Measurements from ENCODE around the gene DTNB. TPM values are rescaled to one million over a fixed set of nuclear protein-coding genes. Genes with fewer than 3 reads are reported as not detected.

Gene DTNB
- total RNA-seq, 2 experiments from 2014 or later = 27.3 to 29.1 TPM

DNA sequence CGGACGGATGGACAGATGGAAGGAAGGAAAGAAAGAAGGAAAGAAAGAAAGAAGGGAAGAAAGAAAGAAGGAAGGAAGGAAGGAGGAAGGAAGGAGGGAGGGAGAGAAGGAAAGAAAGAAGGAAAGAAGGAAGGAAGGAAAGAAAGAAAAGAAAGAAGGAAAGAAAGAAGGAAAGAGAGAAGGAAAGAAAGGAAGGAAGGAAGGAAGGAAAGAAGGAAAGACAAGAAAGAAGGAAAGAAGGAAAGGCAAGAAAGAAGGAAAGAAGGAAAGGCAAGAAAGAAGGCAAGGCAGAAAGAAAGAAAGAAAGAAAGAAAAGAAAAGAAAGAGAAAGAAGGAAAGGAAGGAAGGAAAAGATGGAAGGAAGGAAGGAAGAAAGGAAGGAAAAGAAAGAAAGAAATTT lies 169.1 kb downstream of the DTNB start:
- TF ChIP-seq, protein P1, sequence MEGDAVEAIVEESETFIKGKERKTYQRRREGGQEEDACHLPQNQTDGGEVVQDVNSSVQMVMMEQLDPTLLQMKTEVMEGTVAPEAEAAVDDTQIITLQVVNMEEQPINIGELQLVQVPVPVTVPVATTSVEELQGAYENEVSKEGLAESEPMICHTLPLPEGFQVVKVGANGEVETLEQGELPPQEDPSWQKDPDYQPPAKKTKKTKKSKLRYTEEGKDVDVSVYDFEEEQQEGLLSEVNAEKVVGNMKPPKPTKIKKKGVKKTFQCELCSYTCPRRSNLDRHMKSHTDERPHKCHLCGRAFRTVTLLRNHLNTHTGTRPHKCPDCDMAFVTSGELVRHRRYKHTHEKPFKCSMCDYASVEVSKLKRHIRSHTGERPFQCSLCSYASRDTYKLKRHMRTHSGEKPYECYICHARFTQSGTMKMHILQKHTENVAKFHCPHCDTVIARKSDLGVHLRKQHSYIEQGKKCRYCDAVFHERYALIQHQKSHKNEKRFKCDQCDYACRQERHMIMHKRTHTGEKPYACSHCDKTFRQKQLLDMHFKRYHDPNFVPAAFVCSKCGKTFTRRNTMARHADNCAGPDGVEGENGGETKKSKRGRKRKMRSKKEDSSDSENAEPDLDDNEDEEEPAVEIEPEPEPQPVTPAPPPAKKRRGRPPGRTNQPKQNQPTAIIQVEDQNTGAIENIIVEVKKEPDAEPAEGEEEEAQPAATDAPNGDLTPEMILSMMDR (IDR thresholded peaks at IDR 0.05) = peak; percentile 22
- H3K4me1 Mint-ChIP-seq (ENCODE audit: low read depth) = peaks cover 1% of the 10 kb centered on the region
- no peaks in the 10 kb centered on the region for H3K9me3 Mint-ChIP-seq
- CTCF ChIA-PET = interaction anchor here (0.7 kb wide), 1 partner anchor 142 kb away, joined by 3 read pairs; no protein-coding TSS in a partner anchor
- H3K36me3 Mint-ChIP-seq (ENCODE audit: low read depth) = no peaks in the 10 kb centered on the region
- POLR2A ChIA-PET = no interaction called here
- H3K27ac Mint-ChIP-seq = no peak overlapping the region
- no peak for DNase-seq
- no peak overlapping the region for H3K4me3 Mint-ChIP-seq
- no peaks in the 10 kb centered on the region for H3K27me3 Mint-ChIP-seq
- intact Hi-C loops (cut with micrococcal nuclease) = no loop called here
- ATAC-seq = no peak

DNA sequence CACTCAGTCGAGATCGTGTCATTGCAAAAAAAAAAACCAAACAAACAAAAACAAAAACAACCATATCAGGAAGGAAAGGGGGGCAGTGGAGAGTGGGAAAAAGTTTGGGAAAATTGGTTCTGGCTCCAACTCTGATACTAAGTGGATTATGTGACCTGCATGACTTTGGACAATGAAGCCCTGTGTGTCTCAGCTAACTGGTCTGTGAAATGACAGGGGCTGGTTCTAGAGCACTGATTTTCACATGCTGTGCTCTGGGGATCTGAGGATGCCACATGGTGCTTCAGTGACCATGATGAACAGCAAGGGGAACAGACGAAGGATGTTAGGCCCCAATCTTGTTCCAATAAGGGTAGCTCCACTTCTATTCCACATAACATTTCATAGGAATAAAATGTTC lies 174.2 kb downstream of the DTNB start:
- DNase-seq = no peak
- ATAC-seq = no peak
- TF ChIP-seq, protein P1 (IDR thresholded peaks at IDR 0.05) = no peak
- intact Hi-C loops (cut with micrococcal nuclease) = no loop called here
- H3K4me3 Mint-ChIP-seq = no peak overlapping the region
- no peak overlapping the region for H3K27ac Mint-ChIP-seq
- no peaks in the 10 kb centered on the region for H3K36me3 Mint-ChIP-seq (ENCODE audit: low read depth)
- no peaks in the 10 kb centered on the region for H3K9me3 Mint-ChIP-seq
- H3K4me1 Mint-ChIP-seq (ENCODE audit: low read depth) = peaks cover 1% of the 10 kb centered on the region
- ChIA-PET POLR2A (no interaction called here), CTCF (interaction anchor here (0.6 kb wide), 1 partner anchor 140 kb away, joined by 3 read pairs; no protein-coding TSS in a partner anchor)
- H3K27me3 Mint-ChIP-seq = no peaks in the 10 kb centered on the region

DNA sequence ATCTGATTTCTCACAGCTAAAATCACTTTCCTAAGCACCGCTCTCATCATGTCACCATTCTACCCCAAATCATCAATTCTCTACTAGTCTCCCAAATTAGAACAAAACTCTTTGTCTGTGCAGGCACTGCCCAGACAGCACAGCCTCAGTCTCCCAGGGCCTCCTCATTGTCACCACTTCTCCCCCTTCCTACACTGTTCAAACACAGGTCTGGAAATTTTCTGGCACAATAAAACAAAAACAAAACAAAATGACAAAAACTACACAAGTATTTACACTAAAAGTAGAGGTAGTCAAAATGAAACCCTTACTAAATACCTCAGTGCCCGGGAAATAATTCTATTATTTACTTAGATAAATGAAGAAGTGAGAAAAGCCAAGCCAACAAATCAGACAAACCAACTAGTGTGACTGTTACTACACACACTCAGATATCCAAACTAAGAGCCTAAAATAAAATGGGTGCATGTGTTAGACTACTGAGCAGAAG lies 175.4 kb downstream of the DTNB start:
- no peaks in the 10 kb centered on the region for H3K36me3 Mint-ChIP-seq (ENCODE audit: low read depth)
- no peaks in the 10 kb centered on the region for H3K9me3 Mint-ChIP-seq
- H3K27ac Mint-ChIP-seq = no peak overlapping the region
- no peak for DNase-seq
- TF ChIP-seq, protein P1 (IDR thresholded peaks at IDR 0.05) = no peak
- no peaks in the 10 kb centered on the region for H3K27me3 Mint-ChIP-seq
- H3K4me3 Mint-ChIP-seq = no peak overlapping the region
- ChIA-PET CTCF (no interaction called here), POLR2A (interaction anchor here (1.0 kb wide), 1 partner anchor 159 kb away, joined by 3 read pairs; no protein-coding TSS in a partner anchor)
- H3K4me1 Mint-ChIP-seq (ENCODE audit: low read depth) = no peaks in the 10 kb centered on the region
- ATAC-seq = no peak
- intact Hi-C loops (cut with micrococcal nuclease) = no loop called here

DNA sequence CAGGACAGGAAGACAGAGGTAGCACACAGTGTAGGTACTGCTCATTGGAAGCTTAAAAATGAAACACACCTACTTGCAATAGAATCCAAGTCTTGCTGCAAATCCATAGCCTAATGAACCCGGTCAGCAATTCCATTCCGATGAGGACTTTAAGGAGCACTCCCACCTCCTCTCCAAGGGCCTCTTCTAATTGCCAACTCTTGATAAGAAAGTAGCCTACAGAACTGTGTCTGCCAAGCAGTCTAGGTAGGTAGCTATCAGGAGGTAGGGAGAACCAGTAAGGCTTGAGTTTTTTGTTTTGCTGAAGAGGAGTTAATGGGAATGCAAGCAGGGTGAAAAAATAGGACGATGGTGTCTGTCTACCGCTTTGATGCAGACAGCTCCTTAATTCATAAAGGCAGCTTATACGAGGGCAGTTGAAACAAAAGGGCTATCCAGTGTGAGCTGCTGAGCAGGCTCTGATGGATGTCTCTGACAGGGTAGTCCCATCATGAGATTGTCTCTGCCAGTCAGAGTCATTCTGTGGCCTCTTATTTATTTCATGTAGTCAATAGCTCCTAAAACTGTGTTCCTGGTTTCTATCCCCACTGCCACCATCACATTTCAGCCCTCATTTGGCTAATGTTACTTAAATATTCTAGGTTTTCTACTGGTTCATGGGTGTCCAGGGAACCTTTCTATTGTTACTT lies 176.0 kb downstream of the DTNB start:
- H3K4me3 Mint-ChIP-seq = no peak overlapping the region
- intact Hi-C loops (cut with micrococcal nuclease) = no loop called here
- ATAC-seq = no peak
- ChIA-PET POLR2A (interaction anchor here (1.0 kb wide), 1 partner anchor 158 kb away, joined by 3 read pairs; no protein-coding TSS in a partner anchor), CTCF (no interaction called here)
- H3K9me3 Mint-ChIP-seq = no peaks in the 10 kb centered on the region
- H3K27me3 Mint-ChIP-seq = no peaks in the 10 kb centered on the region
- TF ChIP-seq, protein P1 (IDR thresholded peaks at IDR 0.05) = no peak
- no peaks in the 10 kb centered on the region for H3K36me3 Mint-ChIP-seq (ENCODE audit: low read depth)
- no peak overlapping the region for H3K27ac Mint-ChIP-seq
- H3K4me1 Mint-ChIP-seq (ENCODE audit: low read depth) = no peaks in the 10 kb centered on the region
- no peak for DNase-seq

DNA sequence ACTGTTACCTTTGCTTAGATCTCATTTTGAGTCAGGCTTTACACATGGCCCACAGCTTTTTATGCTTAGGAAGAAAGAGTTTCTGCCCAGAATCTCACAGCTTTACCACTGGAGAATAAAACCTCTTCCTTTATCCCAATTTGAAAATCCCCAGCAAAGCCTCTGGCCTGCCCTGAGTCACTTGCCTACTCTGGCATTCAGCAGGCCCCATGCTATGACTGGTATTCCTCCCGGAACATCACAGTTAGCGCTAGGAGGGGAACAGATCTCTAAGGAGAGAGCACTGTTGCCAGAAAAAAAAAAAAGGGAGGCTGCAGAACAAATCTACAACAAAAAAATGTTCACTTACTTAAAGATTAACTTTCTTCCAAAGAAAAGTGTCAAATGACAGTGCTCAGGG lies 178.8 kb downstream of the DTNB start:
- Mint-ChIP-seq H3K4me3 (no peak overlapping the region), H3K27ac (no peak overlapping the region), H3K9me3 (no peaks in the 10 kb centered on the region), H3K27me3 (no peaks in the 10 kb centered on the region), H3K4me1 (ENCODE audit: low read depth) (no peaks in the 10 kb centered on the region), H3K36me3 (ENCODE audit: low read depth) (no peaks in the 10 kb centered on the region)
- CTCF ChIA-PET = no interaction called here
- TF ChIP-seq, protein P1 (IDR thresholded peaks at IDR 0.05) = no peak
- POLR2A ChIA-PET = no interaction called here
- DNase-seq (no peak), ATAC-seq (no peak)
- intact Hi-C loops (cut with micrococcal nuclease) = no loop called here
